Mucosa of descending colon (tissue), 3 donors: Measurements from ENCODE around the gene GHR. TPM values are rescaled to one million over a fixed set of nuclear protein-coding genes. Genes with fewer than 3 reads are reported as not detected.
"Not testable (repeated sequence)": the region's sequence is repeated elsewhere in the genome, so short reads cannot be mapped to it uniquely, and the experiment has no call there.

ENCODE experiments used
- ATAC-seq: fragments of 200-7000 bp; cut with Tn5 transposase; one replicate; pipeline ENCODE4 v1.9.1; 2020; ENCODE audit warnings: mild to moderate bottlenecking, moderate library complexity
- DNase-seq, 3 donors: peaks; one replicate each; pipeline ENCODE4 v3.0.0-alpha.2; 2020
- H3K36me3 ChIP-seq: fragments of 200-600 bp; one replicate; pipeline ENCODE4 v1.8.0; 2021; ENCODE audit warnings: low read depth, mild to moderate bottlenecking
- H3K4me1 ChIP-seq: fragments of 200-600 bp; one replicate; pipeline ENCODE4 v1.8.0; 2021; ENCODE audit warnings: low read depth, mild to moderate bottlenecking
- H3K4me3 ChIP-seq: fragments of 200-600 bp; one replicate; pipeline ENCODE4 v1.8.0; 2021; ENCODE audit warnings: mild to moderate bottlenecking
- H3K9me3 ChIP-seq: fragments of 200-600 bp; one replicate; pipeline ENCODE4 v1.8.0; 2021; ENCODE audit warnings: mild to moderate bottlenecking
- CTCF ChIP-seq: fragments of 200-600 bp; IDR thresholded peaks from one replicate; pipeline ENCODE4 v1.8.0; 2022; ENCODE audit warnings: antibody characterized with exemption, mild to moderate bottlenecking
- intact Hi-C, 2 donors: fragments of 100-400 bp; cut with DNase I in 1 of 2; cut with micrococcal nuclease in 1 of 2; formaldehyde crosslinking; loops; one replicate each; pipeline versions ENCODE4 v1.11.0 to v1.11.1; 2022; cut with DNase I, micrococcal nuclease
- total RNA-seq, 3 donors: library from RNA; stranded (reverse); fragmentation: NEBNext Ultra II Directional in 2 of 3; extraction: Animal tissue kit (Norgen Biotek cat#: 25700) in 2 of 3; gene quantifications; one replicate each; pipeline versions ENCODE4 v1.2.1 to v1.2.4, GENCODE V29; 2021 to 2023
- donor health status: DM: no; HTN: no; CAD: no; lungs with moderate emphysema.
- donor health status: DM: no; HTN: no; CAD: no.
- donor health status: DM: no; HTN: yes; CAD: no.

GHR gene
- total RNA-seq, 3 donors from 2014 or later = 8.7 to 10.3 (median 9.8) TPM

GRCh38 chr5:42569325-42569724 lies 146.1 kb downstream of the GHR start:
- intact Hi-C loops = no loop called here
- Histone ChIP-seq H3K36me3 (no peaks in the 10 kb centered on the region), H3K4me1 (no peaks in the 10 kb centered on the region), H3K9me3 (no peaks in the 10 kb centered on the region), H3K4me3 (no peak overlapping the region)
- no peak for DNase-seq
- TF ChIP-seq CTCF = no peak
- no peak for ATAC-seq

DNA sequence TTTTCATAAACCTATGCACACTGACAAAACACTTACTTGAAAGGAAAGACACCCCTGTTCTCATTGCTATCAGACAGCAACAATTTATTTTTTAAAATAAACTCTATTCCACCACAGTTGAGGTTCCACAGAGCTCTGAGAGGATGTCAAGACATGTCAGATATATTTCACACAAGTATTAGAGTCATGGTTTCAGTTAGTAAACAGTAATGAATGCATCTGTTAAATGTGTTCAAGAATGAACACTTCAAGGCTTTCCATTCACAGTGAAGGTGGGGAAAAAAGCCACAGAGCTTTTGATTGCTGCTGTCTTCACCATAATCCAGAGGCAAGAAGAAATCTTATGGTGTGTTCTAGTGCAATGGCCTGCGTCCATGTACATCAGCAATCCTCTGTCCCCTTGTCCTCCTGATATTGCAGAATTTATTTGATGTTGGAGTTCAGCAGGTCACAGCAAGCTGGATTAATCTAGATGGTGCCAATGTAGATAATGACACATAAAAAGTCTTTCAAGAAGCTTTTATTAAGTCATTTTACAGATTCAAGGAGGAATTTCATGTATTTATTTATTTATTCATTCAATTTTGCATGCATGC lies 146.8 kb downstream of the GHR start:
- Histone ChIP-seq H3K9me3 (no peaks in the 10 kb centered on the region), H3K4me3 (no peak overlapping the region), H3K36me3 (no peaks in the 10 kb centered on the region), H3K4me1 (no peaks in the 10 kb centered on the region)
- DNase-seq (no peak), ATAC-seq (no peak)
- intact Hi-C loops = no loop called here
- no peak for TF ChIP-seq CTCF

DNA sequence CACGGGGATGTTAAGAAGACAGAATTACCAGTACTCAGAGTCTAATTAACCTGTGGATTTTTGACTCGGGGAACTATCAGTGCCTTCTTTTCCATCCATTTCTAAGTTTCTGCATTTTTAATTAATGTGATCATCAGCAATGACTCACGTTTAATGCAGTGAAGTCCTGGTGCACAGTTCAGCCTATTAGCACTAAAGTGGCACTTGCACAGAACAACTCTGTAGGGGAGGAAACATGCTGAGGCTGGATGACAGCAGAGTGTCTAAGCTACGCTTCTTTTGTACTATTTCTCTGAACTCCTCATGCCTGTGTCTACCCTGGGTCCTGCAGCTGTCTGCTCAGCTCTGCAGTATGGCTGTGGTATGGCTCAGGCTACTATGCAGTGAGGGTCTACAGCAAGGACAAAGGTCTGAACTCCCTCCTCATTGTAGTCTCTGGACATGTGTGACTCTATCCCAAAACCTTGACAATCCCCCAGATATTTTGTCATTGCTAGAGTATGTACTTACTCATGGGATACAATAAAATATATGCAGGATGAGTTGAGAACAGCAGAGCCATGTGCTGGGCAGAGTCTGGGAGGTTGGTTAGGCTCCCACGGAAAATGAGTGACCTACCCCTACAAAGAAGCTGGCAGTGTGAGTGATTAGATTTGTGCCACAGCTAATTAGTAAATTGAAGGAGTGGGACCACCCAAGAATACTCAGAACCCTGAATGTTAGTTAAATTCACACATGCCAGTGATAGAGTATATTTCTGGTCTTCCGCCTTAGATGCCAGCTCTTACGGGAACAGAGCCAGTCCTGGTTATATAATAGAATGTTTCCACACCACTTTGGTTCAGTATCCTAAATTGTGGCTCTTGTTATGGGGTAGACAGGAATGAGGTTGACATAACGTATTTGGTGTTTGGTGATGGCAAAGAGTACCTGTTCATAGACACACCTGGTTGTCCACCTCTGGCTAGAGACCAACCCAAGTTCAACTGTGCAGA lies 148.0 kb downstream of the GHR start:
- TF ChIP-seq CTCF = no peak
- intact Hi-C loops = no loop called here
- Histone ChIP-seq H3K4me3 (no peak overlapping the region), H3K9me3 (no peaks in the 10 kb centered on the region), H3K36me3 (no peaks in the 10 kb centered on the region), H3K4me1 (no peaks in the 10 kb centered on the region)
- DNase-seq (no peak), ATAC-seq (no peak)

GRCh38 chr5:42572313-42572712 lies 149.1 kb downstream of the GHR start:
- intact Hi-C loops = no loop called here
- no peaks in the 10 kb centered on the region for H3K9me3 ChIP-seq
- DNase-seq (no peak), ATAC-seq (no peak)
- TF ChIP-seq CTCF = no peak
- H3K4me3 ChIP-seq = no peak overlapping the region
- no peaks in the 10 kb centered on the region for H3K4me1 ChIP-seq
- H3K36me3 ChIP-seq = no peaks in the 10 kb centered on the region

DNA sequence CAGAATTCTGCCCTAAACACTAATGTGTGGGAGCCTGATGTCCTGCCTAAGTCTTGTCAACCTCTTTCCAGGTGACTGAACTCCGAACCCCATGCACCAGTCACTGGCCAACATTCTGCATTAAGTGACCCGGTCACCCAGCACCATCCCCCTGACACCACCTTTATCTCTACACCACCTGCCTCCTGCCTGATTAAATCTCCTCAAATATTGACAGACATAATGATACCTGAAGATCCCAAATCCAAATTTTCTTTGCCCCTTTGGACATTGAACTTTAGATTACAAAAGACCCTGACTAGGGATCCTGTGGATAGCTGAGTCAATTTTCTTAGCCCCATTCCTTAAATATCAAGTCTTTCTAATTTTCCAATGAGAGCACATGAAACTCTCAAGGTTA lies 150.1 kb downstream of the GHR start:
- DNase-seq (no peak), ATAC-seq (no peak)
- Histone ChIP-seq H3K36me3 (no peaks in the 10 kb centered on the region), H3K9me3 (no peaks in the 10 kb centered on the region), H3K4me1 (no peaks in the 10 kb centered on the region), H3K4me3 (no peak overlapping the region)
- intact Hi-C loops = no loop called here
- no peak for TF ChIP-seq CTCF

DNA sequence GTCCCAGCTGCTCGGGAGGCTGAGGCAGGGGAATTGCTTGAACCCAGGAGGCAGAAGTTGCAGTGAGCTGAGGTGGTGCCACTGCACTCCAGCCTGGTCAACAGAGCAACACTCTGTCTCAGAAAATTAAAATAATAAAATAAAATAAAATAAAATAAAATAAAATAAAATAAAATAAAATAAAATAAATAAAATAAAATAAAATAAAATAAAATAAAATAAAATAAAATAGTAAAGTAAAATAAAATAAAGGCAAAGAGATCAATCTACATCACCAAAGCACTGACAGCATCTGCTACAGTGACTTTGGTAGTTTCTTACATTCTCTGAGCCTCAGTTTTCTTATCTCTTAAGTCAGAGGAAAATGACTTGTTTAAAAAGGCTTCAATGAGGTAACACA lies 152.7 kb downstream of the GHR start:
- intact Hi-C loops, H3K36me3 ChIP-seq, ATAC-seq, H3K4me3 ChIP-seq, DNase-seq, H3K4me1 ChIP-seq, H3K9me3 ChIP-seq: not testable (repeated sequence)

DNA sequence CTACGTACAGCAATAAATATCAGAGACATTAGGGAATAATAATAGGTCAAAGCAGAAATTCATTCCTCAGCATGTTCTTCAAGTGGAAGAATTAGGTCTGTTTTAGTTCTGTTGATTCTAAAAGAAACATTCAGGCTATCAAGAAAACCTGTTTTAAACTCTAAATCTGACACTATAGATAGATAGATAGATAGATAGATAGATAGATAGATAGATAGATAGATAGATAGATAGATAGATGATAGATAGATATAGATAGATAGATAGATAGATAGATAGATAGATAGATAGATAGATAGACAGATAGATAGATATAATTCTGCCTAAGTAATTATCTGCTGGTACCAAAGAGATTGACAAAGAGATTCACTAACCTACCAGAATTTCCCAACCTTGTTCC lies 155.7 kb downstream of the GHR start:
- DNase-seq, H3K36me3 ChIP-seq, ATAC-seq, H3K9me3 ChIP-seq, H3K4me1 ChIP-seq, intact Hi-C loops, H3K4me3 ChIP-seq: not testable (repeated sequence)
